Epithelial cell of prostate (primary cell): ENCODE data around the gene ERG.

ENCODE experiments used
- DNase-seq: peaks from one replicate; pipeline ENCODE4 v3.0.0-alpha.2; 2011; ENCODE audit warnings: low read depth, low spot score
- H3K27ac ChIP-seq: fragments of 450-650 bp; 2 replicates; pipeline ENCODE4 v1.5.1; 2017; ENCODE audit warnings: mild to moderate bottlenecking

The ERG gene

DNA sequence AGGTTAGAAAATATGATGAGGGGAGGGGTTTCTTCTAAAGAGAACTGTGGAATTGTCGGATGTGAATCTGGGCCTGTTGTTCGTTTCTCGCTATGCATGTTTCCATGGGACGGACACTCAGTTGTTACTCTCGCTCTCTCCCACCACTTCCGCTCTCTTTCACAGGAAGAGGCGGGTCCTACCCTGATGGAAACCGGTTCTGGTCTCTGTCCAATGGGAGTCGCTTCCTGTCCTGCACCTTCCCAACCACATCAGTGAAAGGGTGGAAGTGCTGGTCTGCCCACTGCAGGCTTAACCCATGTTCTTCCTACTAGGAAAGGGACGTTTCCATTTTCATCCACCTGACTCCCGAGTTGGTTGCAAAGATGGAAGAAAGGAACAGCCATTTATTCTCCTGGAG is 122.0 kb downstream of the ERG start:
- no peak overlapping the region for H3K27ac ChIP-seq
- DNase-seq = no peak

GRCh38 chr21:38367646-38368045 is 130.6 kb downstream of the ERG start:
- no peak overlapping the region for H3K27ac ChIP-seq
- no peak for DNase-seq

GRCh38 chr21:38365521-38365920 is 132.8 kb downstream of the ERG start:
- DNase-seq = no peak
- no peak overlapping the region for H3K27ac ChIP-seq

GRCh38 chr21:38363693-38364092 is 134.6 kb downstream of the ERG start:
- no peak for DNase-seq
- H3K27ac ChIP-seq = no peak overlapping the region

DNA sequence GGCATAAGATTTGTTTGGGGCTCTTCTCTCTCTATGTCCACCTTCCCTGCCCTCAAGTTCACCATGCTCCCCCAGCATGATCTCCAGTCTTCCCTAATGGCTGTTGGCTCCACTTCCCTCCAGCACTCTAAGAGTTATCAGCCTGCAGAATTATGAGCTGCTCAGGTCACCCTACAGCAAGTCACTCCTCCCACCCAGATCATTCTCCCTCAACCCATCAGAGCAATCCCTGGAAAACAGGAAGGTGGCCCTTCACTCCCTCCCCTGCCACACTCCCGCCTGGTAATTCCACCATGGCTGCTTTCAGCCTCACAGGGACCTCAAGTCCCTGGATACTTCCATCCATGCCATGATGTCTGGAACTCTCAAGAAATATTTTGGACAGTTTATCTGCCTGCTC is 137.0 kb downstream of the ERG start:
- no peak overlapping the region for H3K27ac ChIP-seq
- DNase-seq = no peak

GRCh38 chr21:38359835-38360234 is 138.4 kb downstream of the ERG start:
- no peak for DNase-seq
- H3K27ac ChIP-seq = no peak overlapping the region

- no peak overlapping the region for H3K27ac ChIP-seq
- no peak for DNase-seq
Measured at GRCh38 chr21:38359090-38359489, 139.2 kb downstream of the ERG start.

GRCh38 chr21:38358666-38359065 is 139.6 kb downstream of the ERG start:
- no peak overlapping the region for H3K27ac ChIP-seq
- no peak for DNase-seq

GRCh38 chr21:38358098-38358497 is 140.2 kb downstream of the ERG start:
- DNase-seq = no peak
- H3K27ac ChIP-seq = no peak overlapping the region

GRCh38 chr21:38356883-38357625 is 141.2 kb downstream of the ERG start:
- DNase-seq = no peak
- no peak overlapping the region for H3K27ac ChIP-seq

DNA sequence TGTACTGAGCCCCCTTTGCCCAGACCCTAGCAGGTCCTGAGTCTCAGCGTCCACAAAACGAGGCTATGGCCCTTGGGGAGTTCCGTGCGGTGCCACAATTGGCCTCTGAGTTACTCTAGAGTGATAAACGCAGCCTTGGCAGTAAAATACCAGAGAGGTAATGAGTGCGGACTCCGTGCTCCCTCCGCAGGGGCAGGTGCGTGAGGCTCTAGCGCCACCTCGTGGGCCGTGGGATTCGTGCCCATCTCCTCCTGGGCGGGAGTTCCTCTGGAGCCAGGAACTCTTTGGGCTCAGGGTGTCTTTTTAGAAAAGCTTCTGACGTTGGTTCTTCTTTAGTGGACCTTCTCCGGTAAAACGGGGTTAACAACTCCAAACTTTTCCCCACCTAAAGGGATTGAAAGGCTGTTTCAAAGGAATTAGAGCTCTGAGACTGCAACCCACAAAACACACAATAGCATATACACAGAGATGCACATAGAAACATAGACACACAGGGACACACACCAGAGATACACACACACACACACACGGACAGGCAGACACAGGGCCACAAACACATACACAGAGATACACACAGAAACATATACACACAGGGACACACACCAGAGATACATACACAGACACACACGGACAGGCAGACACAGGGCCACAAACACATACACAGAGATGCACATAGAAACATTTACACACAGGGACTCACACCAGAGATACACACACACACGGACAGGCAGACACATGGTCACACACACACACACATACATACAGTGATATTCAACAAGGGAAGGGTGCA is 142.1 kb downstream of the ERG start:
- no peak for DNase-seq

GRCh38 chr21:38355353-38355752 is 142.9 kb downstream of the ERG start:
- H3K27ac ChIP-seq = no peak overlapping the region
- DNase-seq = no peak

More for the DNA sequence above, 142.1 kb downstream of the ERG start:
- no peak overlapping the region for H3K27ac ChIP-seq

DNA sequence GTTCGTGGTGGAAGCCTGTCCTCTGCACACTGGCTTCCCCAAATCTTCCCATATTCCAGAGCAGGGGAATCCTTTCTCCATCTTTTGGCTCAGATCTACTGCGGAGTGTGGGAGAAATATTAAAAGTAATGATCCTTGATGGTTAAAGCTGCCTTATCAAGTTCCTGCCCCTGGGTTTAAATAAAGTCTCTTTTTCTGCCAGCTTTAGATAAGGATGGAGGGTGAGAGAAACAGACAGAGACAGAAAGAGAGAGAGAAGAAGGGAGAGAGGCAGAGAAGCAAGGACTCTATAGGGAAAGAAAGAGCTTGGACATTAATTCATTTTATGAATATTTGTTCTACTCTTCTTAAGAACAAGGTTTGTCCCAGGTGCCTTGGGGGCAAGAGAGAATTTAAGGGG is 143.5 kb downstream of the ERG start:
- H3K27ac ChIP-seq = no peak overlapping the region
- no peak for DNase-seq

- no peak overlapping the region for H3K27ac ChIP-seq
- DNase-seq = no peak
Measured at GRCh38 chr21:38354231-38354630, 144.0 kb downstream of the ERG start.

GRCh38 chr21:38352536-38353219 is 145.6 kb downstream of the ERG start:
- no peak for DNase-seq
- peak overlapping the region; percentile 76 for H3K27ac ChIP-seq

- DNase-seq = peak; percentile 49
- H3K27ac ChIP-seq = peak overlapping the region; percentile 76
Measured at GRCh38 chr21:38351961-38352521, 146.2 kb downstream of the ERG start.

DNA sequence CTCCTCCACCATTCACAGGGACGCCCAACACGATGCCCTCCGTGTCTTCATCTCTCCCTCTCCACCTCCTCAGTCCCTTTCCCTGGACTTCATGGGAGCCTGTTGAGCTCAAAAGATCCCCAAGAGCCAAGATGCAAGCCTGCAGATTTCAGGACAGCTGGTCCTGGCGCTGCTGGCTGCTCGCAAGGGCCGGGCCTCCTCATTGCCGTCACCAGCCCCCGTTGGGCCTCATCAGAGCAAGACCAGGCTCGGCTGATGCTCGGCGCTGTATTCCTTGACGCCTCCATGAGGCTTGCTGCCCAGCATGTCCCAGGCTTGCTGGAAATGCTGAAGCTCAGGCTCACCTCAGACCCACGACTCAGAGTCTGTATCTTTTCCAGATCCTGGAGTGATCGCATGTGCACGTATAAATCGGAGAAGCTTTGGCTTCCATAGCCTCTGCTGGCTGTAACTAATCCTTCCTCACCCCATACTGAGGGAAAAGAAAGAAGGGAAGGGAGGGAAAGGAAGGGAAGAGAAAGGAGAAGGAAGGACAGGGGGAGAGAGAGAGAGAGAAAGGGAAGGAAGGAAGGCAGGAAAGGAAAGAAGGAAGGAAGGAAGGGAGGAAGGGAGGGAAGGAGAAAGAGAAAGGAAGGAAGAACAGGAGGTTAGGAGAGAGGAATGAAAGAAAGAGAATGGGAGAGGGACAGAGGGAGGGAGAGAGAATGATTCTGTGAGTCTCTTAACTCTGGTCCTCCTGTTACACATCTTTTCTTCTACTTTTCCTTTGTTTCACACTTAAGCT is 146.9 kb downstream of the ERG start:
- H3K27ac ChIP-seq = peak overlapping the region; percentile 76
- no peak for DNase-seq

DNA sequence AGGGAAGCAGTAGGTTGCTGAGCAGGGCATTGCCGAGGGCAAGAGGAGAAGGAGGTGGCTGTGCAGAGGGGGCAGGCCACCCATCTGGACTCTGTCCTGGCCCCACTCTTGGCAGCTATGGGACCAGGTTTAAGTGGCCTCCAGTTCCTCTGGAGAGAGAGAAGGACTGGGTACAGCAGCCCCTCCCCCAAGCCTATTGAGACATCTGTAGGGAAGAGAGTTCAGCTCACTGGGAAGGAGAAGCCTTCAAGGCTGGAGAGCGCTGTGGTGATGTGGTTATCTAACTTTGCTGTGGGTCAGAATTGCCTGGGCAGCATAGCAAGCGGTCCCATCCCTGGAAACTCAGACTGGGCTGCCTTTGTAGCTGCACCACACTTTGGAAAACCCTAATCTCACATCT is 147.6 kb downstream of the ERG start:
- DNase-seq = no peak
- H3K27ac ChIP-seq = no peak overlapping the region

DNA sequence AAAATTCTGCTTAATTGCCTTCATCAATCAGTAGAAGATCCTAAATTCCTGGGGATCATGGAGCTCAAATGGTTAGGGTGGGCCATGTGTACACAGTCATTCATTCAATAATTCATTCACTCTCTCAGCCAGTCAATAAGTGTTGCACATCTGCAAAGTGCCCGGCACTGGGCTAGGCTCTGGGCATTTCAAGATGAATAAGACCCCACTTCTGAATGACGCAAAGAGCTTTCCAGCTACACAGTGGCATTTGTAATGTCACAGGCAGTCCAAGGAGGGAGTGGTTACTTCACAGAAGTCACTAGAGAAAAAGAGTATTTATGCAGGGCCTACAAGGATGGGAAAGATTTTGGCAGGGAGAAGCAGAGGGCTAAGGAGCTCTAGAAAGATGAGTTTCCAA is 148.3 kb downstream of the ERG start:
- no peak for DNase-seq
- H3K27ac ChIP-seq = no peak overlapping the region

DNA sequence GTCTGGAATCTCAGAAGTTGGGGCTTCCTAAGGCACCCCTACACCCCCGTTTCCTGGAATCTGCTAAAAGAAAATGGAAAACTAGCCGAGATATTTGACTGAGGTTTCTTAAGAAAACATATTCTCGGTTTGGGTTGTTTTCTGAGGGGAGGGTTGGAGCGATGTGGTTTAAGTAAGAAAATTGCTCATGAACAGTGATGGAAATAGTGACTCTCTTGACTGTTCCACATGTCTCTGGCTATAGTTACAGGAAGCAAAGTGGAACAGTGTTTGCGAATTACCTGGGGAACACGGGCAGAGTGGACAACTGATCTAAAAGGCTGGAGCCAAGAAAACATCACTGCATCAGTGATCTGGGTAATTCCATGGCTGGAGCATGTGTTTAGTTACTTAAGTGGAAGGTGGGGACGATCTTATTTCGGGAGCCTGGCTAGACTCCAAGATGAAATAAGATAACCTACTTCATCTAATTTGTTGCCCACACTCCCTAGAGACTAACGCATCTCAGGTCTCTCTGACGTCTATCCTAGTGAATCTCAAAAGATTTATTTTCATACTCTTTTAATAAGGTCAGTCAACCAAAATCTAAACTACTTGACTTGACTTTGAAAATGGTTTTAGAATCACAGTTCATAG is 149.0 kb downstream of the ERG start:
- no peak for DNase-seq
- H3K27ac ChIP-seq = no peak overlapping the region
